OCI-LY3 (cell line): Measurements from ENCODE around the gene H1-8.

Source experiments
- CTCF ChIP-seq: fragments of 200-600, 300-600 bp; sonication (generic); IDR thresholded peaks from 2 replicates; pipeline ENCODE4 v1.5.1; 2014; ENCODE audit warnings: antibody characterized with exemption, low read length, low read depth
- EZH2phosphoT487 ChIP-seq: fragments of 200-600 bp; shearing (Covaris generic); IDR thresholded peaks from 2 replicates; pipeline ENCODE4 v1.6.1; 2018; ENCODE audit warnings: antibody characterized with exemption, mixed run types, low read depth

- TF ChIP-seq CTCF (no peak), EZH2phosphoT487 (no peak)
These were observed 35.2 kb downstream of the H1-8 start for GRCh38 chr3:129577925-129578786.
